ENCODE results near the gene SYT14.

DNA sequence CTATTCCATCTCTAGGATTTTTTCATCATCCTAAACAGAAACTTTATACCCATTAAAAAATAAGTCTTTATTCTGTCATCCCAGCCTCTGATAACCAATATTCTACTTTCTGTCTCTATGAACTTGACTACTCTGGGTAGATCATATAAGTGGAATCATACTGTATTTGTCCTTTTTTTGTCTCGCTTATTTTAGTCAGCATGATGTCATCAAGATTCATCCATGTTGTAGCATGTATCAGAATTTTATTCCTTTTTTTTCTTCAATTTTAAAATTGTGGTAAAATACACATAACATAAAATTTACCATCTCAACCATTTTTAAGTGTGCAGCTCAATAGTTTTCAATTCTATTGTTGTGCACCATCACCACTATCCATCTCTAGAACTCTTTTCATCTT is 90.0 kb downstream of the SYT14 start:
- TF ChIP-seq EZH2 (IDR thresholded peaks at IDR 0.05) (no peak), FOXP2 (optimal IDR thresholded peaks at IDR 0.05; ENCODE audit: control extremely low read depth, extremely low read length, insufficient read depth) (no peak), POLR2AphosphoS5 (IDR thresholded peaks at IDR 0.05; ENCODE audit: borderline replicate concordance, low read depth, low read length) (no peak)

All from SK-N-MC (cell line).